Astrocyte of the cerebellum (primary cell): Measurements from ENCODE around the gene ACAP1.
A peak's percentile ranks its signal among the peaks of the same experiment; 100 is the strongest.

Experiments
- DNase-seq: peaks from one replicate; pipeline ENCODE4 v3.0.0-alpha.2; 2011; ENCODE audit warnings: low read depth
- H3K4me3 ChIP-seq: 2 replicates; pipeline ENCODE4 v1.5.1; 2011; ENCODE audit warnings: mild to moderate bottlenecking, low read depth, low read length, moderate library complexity
- in situ Hi-C: cut with HindIII; loops from 2 replicates; pipeline ENCODE4 v1.10.0; 2017; ENCODE audit warnings: low sequenced_read_pairs
- TF ChIP-seq, protein P1 (sequence below): IDR thresholded peaks from 2 replicates; pipeline ENCODE4 v1.5.1; 2012; ENCODE audit warnings: low read length, low read depth, moderate library complexity, mild to moderate bottlenecking; ENCODE audit errors: missing control alignments

Gene ACAP1

DNA sequence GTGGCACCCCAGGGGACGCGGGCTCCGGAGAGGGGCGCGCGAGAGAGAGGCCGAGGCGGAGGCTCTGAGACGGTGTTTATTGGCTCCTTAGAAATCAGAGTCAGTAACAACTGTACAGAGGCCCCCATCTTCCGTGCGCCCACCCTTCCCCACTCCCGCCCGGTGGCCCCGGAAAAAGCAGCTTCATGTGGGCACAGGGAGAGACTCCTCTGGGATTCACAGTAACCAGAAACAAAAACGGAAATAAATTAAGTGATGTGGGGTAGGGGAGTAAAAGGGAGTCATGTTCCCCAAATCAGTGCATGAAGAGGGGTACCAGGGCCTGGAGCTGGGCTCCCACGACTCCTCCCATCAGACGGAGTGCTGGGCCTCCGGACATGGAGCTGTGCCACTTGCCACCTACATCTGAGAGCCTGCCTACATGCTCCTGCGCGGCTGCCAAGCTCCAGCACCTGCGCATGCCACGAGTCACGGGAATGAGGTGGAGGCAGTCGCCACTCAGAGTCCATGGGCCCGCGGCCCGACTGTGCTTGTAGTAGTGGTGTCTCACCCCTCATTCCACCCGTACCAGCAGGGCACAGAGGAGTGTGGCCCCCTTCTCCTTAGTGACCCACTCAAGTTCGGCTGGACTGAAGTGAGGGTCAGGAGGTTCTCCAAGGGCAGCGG lies 20.6 kb upstream of the ACAP1 start:
- no peak for DNase-seq
- H3K4me3 ChIP-seq, result peak overlapping the region; percentile 87
- in situ Hi-C loops, result no loop called here
- TF ChIP-seq, protein P1, sequence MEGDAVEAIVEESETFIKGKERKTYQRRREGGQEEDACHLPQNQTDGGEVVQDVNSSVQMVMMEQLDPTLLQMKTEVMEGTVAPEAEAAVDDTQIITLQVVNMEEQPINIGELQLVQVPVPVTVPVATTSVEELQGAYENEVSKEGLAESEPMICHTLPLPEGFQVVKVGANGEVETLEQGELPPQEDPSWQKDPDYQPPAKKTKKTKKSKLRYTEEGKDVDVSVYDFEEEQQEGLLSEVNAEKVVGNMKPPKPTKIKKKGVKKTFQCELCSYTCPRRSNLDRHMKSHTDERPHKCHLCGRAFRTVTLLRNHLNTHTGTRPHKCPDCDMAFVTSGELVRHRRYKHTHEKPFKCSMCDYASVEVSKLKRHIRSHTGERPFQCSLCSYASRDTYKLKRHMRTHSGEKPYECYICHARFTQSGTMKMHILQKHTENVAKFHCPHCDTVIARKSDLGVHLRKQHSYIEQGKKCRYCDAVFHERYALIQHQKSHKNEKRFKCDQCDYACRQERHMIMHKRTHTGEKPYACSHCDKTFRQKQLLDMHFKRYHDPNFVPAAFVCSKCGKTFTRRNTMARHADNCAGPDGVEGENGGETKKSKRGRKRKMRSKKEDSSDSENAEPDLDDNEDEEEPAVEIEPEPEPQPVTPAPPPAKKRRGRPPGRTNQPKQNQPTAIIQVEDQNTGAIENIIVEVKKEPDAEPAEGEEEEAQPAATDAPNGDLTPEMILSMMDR, result no peak

DNA sequence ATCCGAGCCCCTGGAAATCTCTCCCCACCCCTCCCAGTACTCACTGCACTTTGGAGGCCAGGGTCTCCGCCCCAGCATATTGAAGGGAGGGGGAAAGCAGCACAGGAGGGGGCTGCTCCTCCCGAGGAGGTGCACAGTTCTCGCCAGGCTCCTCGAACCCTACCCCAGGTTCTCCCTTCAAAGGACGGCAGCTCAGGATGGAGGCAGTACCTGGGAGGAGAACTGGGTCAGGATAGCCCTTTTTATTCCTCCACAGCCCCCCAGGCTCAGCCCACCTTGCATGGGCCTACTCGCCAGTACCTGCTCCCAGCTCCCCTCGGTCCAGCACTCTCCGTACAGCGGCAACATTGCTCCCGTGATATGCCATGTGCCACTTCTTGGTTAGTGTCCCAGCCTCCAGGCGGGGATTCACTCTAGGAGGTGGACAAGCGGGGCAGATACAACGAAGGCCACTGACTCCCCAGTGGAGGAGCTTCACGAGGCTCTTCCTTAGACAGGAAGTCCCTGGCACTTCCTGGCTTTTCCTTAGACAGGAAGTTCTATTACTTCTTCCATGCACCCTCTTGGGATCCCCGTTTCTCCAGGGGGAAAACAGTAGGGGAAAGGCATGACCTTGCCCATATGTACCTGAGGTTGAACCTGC lies 19.0 kb upstream of the ACAP1 start:
- H3K4me3 ChIP-seq, result no peak overlapping the region
- TF ChIP-seq, protein P1, result no peak
- no peak for DNase-seq
- in situ Hi-C loops, result no loop called here

DNA sequence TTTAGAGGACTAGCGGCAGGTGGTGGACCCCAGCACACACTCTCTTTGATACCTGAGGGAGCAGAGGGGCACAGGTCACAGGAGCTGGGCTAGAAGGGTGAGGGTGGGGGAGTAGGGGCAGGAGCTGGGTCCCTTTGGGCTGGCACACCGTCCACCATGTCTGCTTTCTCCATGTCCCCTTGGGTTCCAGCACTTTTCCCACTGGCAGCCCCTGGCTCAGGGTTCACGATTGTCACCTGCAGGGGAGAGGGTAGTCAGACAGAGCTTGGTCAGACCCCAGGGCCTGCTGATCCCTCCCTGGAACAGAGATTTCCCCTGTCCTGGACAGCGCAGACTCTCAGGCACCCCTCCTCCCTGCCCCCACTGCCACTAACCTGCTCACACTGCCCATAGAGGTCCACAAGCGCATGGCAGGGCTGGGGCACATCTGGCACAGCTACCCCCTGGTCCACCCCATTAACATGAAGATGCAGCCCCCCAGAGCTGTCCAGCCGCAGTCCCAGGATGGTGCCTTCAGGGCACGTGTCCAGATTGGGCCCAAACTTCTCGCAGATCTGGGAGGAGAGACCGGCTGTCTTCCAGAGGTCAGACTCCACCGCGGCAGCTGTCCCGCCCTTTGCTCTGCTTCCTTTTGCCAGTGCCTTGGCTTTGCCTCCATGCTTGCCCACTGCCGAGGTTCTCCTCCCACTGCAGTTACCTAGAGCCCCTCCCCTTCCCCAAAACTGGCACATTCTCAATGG lies 18.0 kb upstream of the ACAP1 start:
- TF ChIP-seq, protein P1, result no peak
- in situ Hi-C loops, result no loop called here
- DNase-seq, result no peak
- no peak overlapping the region for H3K4me3 ChIP-seq

DNA sequence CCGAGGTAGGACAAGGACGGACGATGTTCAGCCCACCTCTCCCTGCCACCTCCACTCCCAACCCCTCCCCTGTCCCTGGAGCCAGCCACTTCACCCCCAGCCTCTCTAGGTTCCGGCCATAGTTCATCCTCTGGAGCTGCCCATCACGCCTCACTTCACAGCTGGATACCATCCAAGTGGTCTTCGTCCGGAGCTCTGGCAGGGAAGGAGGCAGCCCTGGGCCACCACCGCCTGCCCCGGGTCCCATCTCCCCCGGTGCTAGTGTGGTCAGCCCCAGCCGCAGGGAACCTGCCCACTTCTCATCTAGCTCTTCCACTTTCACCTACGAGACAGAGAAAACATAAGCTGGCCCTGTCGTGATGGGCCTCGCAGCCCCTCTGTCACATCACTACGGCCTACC lies 14.9 kb upstream of the ACAP1 start:
- TF ChIP-seq, protein P1, result no peak
- H3K4me3 ChIP-seq, result no peak overlapping the region
- in situ Hi-C loops, result no loop called here
- DNase-seq, result no peak

DNA sequence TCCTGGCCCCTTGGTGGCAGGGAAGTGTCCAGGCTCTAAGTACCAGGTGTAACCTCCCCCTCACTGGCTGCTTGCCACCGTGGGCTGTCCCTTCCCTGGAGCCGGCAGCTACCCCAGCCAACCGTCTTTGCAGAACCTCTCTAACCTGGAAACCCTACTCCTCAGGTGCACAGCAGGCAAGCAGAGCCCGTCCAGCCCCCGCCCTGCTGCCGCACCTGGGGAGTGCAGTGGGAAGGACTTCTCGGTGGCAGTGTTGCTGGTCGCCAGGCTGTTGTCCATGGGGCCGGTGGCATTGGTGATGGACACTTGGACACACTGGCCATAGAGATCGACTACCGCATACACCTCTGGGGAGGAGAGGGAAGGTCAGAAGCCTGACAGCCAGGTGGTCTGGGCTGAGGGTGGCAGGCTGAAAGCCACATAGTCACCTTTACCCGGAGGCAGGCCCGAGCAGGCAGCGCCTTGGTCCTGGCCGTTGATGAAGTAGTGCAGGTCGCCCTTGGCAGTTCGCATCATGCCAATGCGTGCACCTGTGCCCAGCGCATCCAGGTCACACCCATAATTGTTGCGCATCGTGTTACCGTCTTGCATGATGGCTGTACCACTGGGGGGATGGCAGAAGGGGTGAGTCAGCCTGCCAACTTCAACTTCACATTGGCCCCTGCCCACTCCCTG lies 13.7 kb upstream of the ACAP1 start:
- TF ChIP-seq, protein P1, result no peak
- DNase-seq, result no peak
- H3K4me3 ChIP-seq, result no peak overlapping the region
- in situ Hi-C loops, result no loop called here

DNA sequence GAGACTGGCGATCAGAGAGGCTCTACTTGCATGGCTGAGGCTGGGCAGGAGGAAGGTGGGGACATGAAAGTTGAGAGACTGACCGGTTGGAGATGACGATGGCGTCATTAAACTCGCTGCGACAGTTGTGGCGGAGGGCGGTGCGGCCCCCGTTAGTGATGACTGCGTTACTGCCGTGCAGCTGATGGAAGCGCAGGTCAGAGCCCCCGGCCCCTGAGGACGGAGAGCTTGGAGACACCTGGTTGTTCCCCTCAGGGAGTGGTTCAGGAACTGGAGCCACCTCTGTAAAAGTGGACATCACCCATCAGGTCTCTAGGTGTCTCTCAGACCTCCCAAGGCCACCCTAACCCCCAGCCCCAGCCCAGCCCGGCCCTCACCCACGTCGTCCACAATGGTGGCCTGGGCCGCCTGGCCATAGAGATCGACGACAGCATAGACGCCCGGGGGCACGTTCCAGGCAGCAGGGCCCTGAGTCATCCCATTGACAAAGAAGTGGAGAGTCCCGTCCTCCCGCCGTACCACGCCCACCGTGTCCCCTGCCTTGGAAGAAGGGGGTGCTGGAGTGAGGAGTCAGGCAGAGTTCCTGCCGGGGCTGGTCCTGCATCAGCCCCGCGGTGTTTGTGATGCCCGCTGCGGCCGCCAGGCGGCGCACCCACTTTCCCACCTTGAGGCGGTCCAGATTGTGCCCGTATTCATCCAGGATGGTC lies 12.4 kb upstream of the ACAP1 start:
- in situ Hi-C loops, result no loop called here
- no peak overlapping the region for H3K4me3 ChIP-seq
- no peak for DNase-seq
- TF ChIP-seq, protein P1, result peak; percentile 92
